Measurements from ENCODE around the gene DDX24.

- TF ChIP-seq CTCF (IDR thresholded peaks at IDR 0.05) = no peak
- TF ChIP-seq POLR2AphosphoS5 (IDR thresholded peaks at IDR 0.05; ENCODE audit: insufficient read depth in 1 of 2, low read depth in 1 of 2) = no peak
Observed at GRCh38 chr14:94041551-94042346, 39.3 kb downstream of the DDX24 start.

Measured in vagina (tissue), 2 donors.